CD8-positive, alpha-beta memory T cell (primary cell): ENCODE measurements around the gene ZSCAN29. TPM values are rescaled to one million over a fixed set of nuclear protein-coding genes. Genes with fewer than 3 reads are reported as not detected.

ENCODE experiments used
- CTCF ChIA-PET: fragments of 350-600 bp; sonication (Branson Sonifier 250); formaldehyde crosslinking; loops from one replicate; lab custom pipeline; 2021; ENCODE audit warnings: antibody characterized with exemption; lab: Charles Lee
- POLR2A ChIA-PET: fragments of 350-600 bp; sonication (Branson Sonifier 250); formaldehyde crosslinking; loops from one replicate; lab custom pipeline; 2021; ENCODE audit warnings: antibody characterized with exemption; lab: Charles Lee
- DNase-seq, 5 donors: peaks; one replicate each; pipeline versions ENCODE4 v3.0.0 to v3.0.0-alpha.2; 2020 to 2022; ENCODE audit warnings: mixed read lengths in 1 of 5
- H3K27ac ChIP-seq: one replicate; pipeline ENCODE4 v1.7.0; 2013; ENCODE audit warnings: low read depth, mild to moderate bottlenecking, low read length, moderate library complexity
- H3K27me3 ChIP-seq: 2 replicates; pipeline ENCODE4 v1.7.0; 2013; ENCODE audit warnings: low read length, mild to moderate bottlenecking; ENCODE audit not compliant: insufficient read depth, poor library complexity, severe bottlenecking
- H3K36me3 ChIP-seq: 2 replicates; pipeline ENCODE4 v1.7.0; 2013; ENCODE audit warnings: mild to moderate bottlenecking, low read length, moderate library complexity; ENCODE audit not compliant: insufficient read depth
- H3K4me1 ChIP-seq: 2 replicates; pipeline ENCODE4 v1.7.0; 2013; ENCODE audit warnings: mild to moderate bottlenecking, low read length, moderate library complexity; ENCODE audit not compliant: insufficient read depth
- H3K4me3 ChIP-seq: 2 replicates; pipeline ENCODE4 v1.7.0; 2013; ENCODE audit warnings: mild to moderate bottlenecking, low read length
- H3K9me3 ChIP-seq: 2 replicates; pipeline ENCODE4 v1.7.0; 2013; ENCODE audit warnings: mild to moderate bottlenecking, low read length
- H3K27ac Mint-ChIP-seq, 8 donors: one replicate each; pipeline ENCODE4 v1.8.0; 2020 to 2021; ENCODE audit warnings: mixed read lengths in 8 of 8, mild to moderate bottlenecking in 6 of 8, inconsistent platforms in 3 of 8, moderate library complexity in 3 of 8
- H3K27me3 Mint-ChIP-seq, 2 donors: one replicate each; pipeline ENCODE4 v1.8.0; 2020 to 2021; ENCODE audit warnings: mixed read lengths in 2 of 2, mild to moderate bottlenecking in 1 of 2, moderate library complexity in 1 of 2
- H3K36me3 Mint-ChIP-seq, 3 donors: one replicate each; pipeline ENCODE4 v1.8.0; 2020 to 2021; ENCODE audit warnings: mixed read lengths in 3 of 3, inconsistent platforms in 1 of 3, mild to moderate bottlenecking in 1 of 3
- H3K4me1 Mint-ChIP-seq, 3 donors: one replicate each; pipeline ENCODE4 v1.8.0; 2020 to 2021; ENCODE audit warnings: mixed read lengths in 3 of 3, inconsistent platforms in 1 of 3, mild to moderate bottlenecking in 1 of 3
- H3K4me3 Mint-ChIP-seq, 7 donors: one replicate each; pipeline ENCODE4 v1.8.0; 2020 to 2021; ENCODE audit warnings: mixed read lengths in 7 of 7, mild to moderate bottlenecking in 6 of 7, moderate library complexity in 4 of 7, inconsistent platforms in 2 of 7
- H3K9me3 Mint-ChIP-seq, 5 donors: one replicate each; pipeline ENCODE4 v1.8.0; 2020 to 2022; ENCODE audit warnings: mixed read lengths in 5 of 5, mild to moderate bottlenecking in 3 of 5, moderate library complexity in 2 of 5, inconsistent platforms in 1 of 5
- polyA plus RNA-seq: library from polyadenylated mRNA; unstranded; fragments of 300-500 nt; fragmentation: Illumina TruSeq; gene quantifications from one replicate; pipeline ENCODE4 v1.2.3, GENCODE V29; 2021
- total RNA-seq, 2 experiments: library from RNA; stranded (reverse); gene quantifications; one replicate each; pipeline ENCODE4 v1.2.3, GENCODE V29; 2021

The ZSCAN29 gene
- 10 to 100 TPM; 25.3 to 26.6 TPM for total RNA-seq
- 7.5 TPM for polyA plus RNA-seq

- H3K4me3 ChIP-seq, result peak within 1 kb of the TSS; percentile 80
- peak; percentile 66 to 84 (median 72) for DNase-seq
- no peaks in the 10 kb centered on the region for H3K9me3 ChIP-seq
- Mint-ChIP-seq H3K4me3 (peak within 1 kb of the TSS; percentile 90 to 96 (median 92)), H3K4me1 (peaks cover 60 to 67% (median 65%) of the 10 kb centered on the region in 3 donors), H3K27me3 (no peaks in the 10 kb centered on the region), H3K9me3 (peaks cover 19 to 30% (median 26%) of the 10 kb centered on the region in 5 donors), H3K27ac (peak within 1 kb of the TSS; percentile 72 to 98 (median 90)), H3K36me3 (peaks cover 22 to 44% (median 33%) of the 10 kb centered on the region in 3 donors)
- H3K27ac ChIP-seq, result peak within 1 kb of the TSS; percentile 77
- H3K4me1 ChIP-seq, result peaks cover 27% of the 10 kb centered on the region
- H3K27me3 ChIP-seq, result no peaks in the 10 kb centered on the region
- H3K36me3 ChIP-seq, result peaks cover under 1% of the 10 kb centered on the region
- POLR2A ChIA-PET, result interaction anchor here (0.5 to 1.2 kb wide), 3 partner anchors 41 to 1178 kb away, joined by 3 to 5 read pairs (median 3); partner anchors contain the start of genes HYPK, LCMT2 and SERINC4
- CTCF ChIA-PET, result interaction anchor here (1.2 to 1.5 kb wide), 5 partner anchors 9 to 143 kb away, joined by 4 to 7 read pairs (median 4); no protein-coding TSS in a partner anchor
These were observed at the start of gene ZSCAN29, which contains the start of gene TUBGCP4 for GRCh38 chr15:43370975-43371974. Gene ZSCAN29 (minus strand): TSS chr15:43371043. CDS start chr15:43369913, 1,130 bp downstream. Gene TUBGCP4 (plus strand): TSS chr15:43371101. CDS start chr15:43371355, 254 bp downstream.

GRCh38 chr15:43420435-43420834, 49.6 kb upstream of the ZSCAN29 start:
- Histone ChIP-seq H3K4me1 (no peaks in the 10 kb centered on the region), H3K27me3 (no peaks in the 10 kb centered on the region), H3K9me3 (no peaks in the 10 kb centered on the region), H3K27ac (no peak overlapping the region), H3K4me3 (no peak overlapping the region), H3K36me3 (peaks cover 20% of the 10 kb centered on the region)
- Mint-ChIP-seq H3K4me1 (peaks cover 2 to 13% (median 10%) of the 10 kb centered on the region in 3 donors), H3K27me3 (no peaks in the 10 kb centered on the region), H3K27ac (peak overlapping the region in 1 of 8 donors; percentile 56), H3K4me3 (no peak overlapping the region), H3K9me3 (no peaks in the 10 kb centered on the region), H3K36me3 (peaks cover 5 to 84% (median 20%) of the 10 kb centered on the region in 3 donors)
- no peak for DNase-seq
- POLR2A ChIA-PET, result no interaction called here
- CTCF ChIA-PET, result no interaction called here

GRCh38 chr15:43414196-43414595, 43.4 kb upstream of the ZSCAN29 start:
- H3K4me1 Mint-ChIP-seq, result no peaks in the 10 kb centered on the region
- H3K9me3 Mint-ChIP-seq, result no peaks in the 10 kb centered on the region
- no peak overlapping the region for H3K4me3 Mint-ChIP-seq
- H3K9me3 ChIP-seq, result no peaks in the 10 kb centered on the region
- H3K27ac ChIP-seq, result no peak overlapping the region
- no peaks in the 10 kb centered on the region for H3K27me3 Mint-ChIP-seq
- peaks cover 5 to 84% (median 21%) of the 10 kb centered on the region in 3 donors for H3K36me3 Mint-ChIP-seq
- no peaks in the 10 kb centered on the region for H3K27me3 ChIP-seq
- CTCF ChIA-PET, result no interaction called here
- POLR2A ChIA-PET, result no interaction called here
- H3K27ac Mint-ChIP-seq, result peak overlapping the region in 1 of 8 donors; percentile 51
- peaks cover 34% of the 10 kb centered on the region for H3K36me3 ChIP-seq
- H3K4me1 ChIP-seq, result no peaks in the 10 kb centered on the region
- H3K4me3 ChIP-seq, result no peak overlapping the region
- no peak for DNase-seq

GRCh38 chr15:43412096-43412495, 41.3 kb upstream of the ZSCAN29 start:
- peaks cover 0 to 93% (median 25%) of the 10 kb centered on the region in 3 donors for H3K36me3 Mint-ChIP-seq
- CTCF ChIA-PET, result interaction anchor here (1.5 kb wide), 1 partner anchor 9 kb away, joined by 3 read pairs; no protein-coding TSS in a partner anchor

GRCh38 chr15:43410572-43411214, 39.9 kb upstream of the ZSCAN29 start:
- CTCF ChIA-PET, result interaction anchor here (1.5 kb wide), 1 partner anchor 8 kb away, joined by 3 read pairs; no protein-coding TSS in a partner anchor
- POLR2A ChIA-PET, result no interaction called here
- H3K36me3 Mint-ChIP-seq, result peaks cover 0 to 91% (median 24%) of the 10 kb centered on the region in 3 donors

More at GRCh38 chr15:43412096-43412495, 41.3 kb upstream of the ZSCAN29 start:
- POLR2A ChIA-PET, result no interaction called here
- Mint-ChIP-seq H3K27me3 (no peaks in the 10 kb centered on the region), H3K4me3 (no peak overlapping the region), H3K4me1 (no peaks in the 10 kb centered on the region), H3K27ac (peak overlapping the region in 6 of 8 donors; percentile 18 to 84 (median 41)), H3K9me3 (no peaks in the 10 kb centered on the region)
- peaks cover 45% of the 10 kb centered on the region for H3K36me3 ChIP-seq
- DNase-seq, result no peak
- H3K27me3 ChIP-seq, result no peaks in the 10 kb centered on the region
- H3K4me3 ChIP-seq, result no peak overlapping the region
- no peaks in the 10 kb centered on the region for H3K4me1 ChIP-seq
- no peak overlapping the region for H3K27ac ChIP-seq
- no peaks in the 10 kb centered on the region for H3K9me3 ChIP-seq

GRCh38 chr15:43408789-43409188, 37.9 kb upstream of the ZSCAN29 start:
- Mint-ChIP-seq H3K27ac (peak overlapping the region in 3 of 8 donors; percentile 1 to 65 (median 44)), H3K9me3 (no peaks in the 10 kb centered on the region), H3K36me3 (peaks cover 0 to 92% (median 20%) of the 10 kb centered on the region in 3 donors), H3K4me3 (no peak overlapping the region), H3K27me3 (no peaks in the 10 kb centered on the region), H3K4me1 (peaks cover 0 to 5% (median 0%) of the 10 kb centered on the region in 3 donors)
- no peak for DNase-seq
- Histone ChIP-seq H3K27ac (no peak overlapping the region), H3K4me1 (no peaks in the 10 kb centered on the region), H3K27me3 (no peaks in the 10 kb centered on the region), H3K36me3 (peaks cover 40% of the 10 kb centered on the region), H3K9me3 (no peaks in the 10 kb centered on the region), H3K4me3 (no peak overlapping the region)
- CTCF ChIA-PET, result no interaction called here
- POLR2A ChIA-PET, result no interaction called here

More at GRCh38 chr15:43410572-43411214, 39.9 kb upstream of the ZSCAN29 start:
- no peak for DNase-seq
- no peak overlapping the region for H3K4me3 Mint-ChIP-seq
- Histone ChIP-seq H3K36me3 (peaks cover 32% of the 10 kb centered on the region), H3K4me3 (no peak overlapping the region), H3K27me3 (no peaks in the 10 kb centered on the region), H3K4me1 (no peaks in the 10 kb centered on the region), H3K9me3 (no peaks in the 10 kb centered on the region), H3K27ac (no peak overlapping the region)
- H3K27ac Mint-ChIP-seq, result peak overlapping the region in 2 of 8 donors; percentile 9 to 19
- H3K4me1 Mint-ChIP-seq, result no peaks in the 10 kb centered on the region
- H3K9me3 Mint-ChIP-seq, result no peaks in the 10 kb centered on the region
- H3K27me3 Mint-ChIP-seq, result no peaks in the 10 kb centered on the region

- peak overlapping the region in 2 of 8 donors; percentile 43 to 49 for H3K27ac Mint-ChIP-seq
These were observed 36.0 kb upstream of the ZSCAN29 start for GRCh38 chr15:43406808-43407207.

More at GRCh38 chr15:43406808-43407207, 36.0 kb upstream of the ZSCAN29 start:
- no peak overlapping the region for H3K4me3 Mint-ChIP-seq
- Histone ChIP-seq H3K27me3 (no peaks in the 10 kb centered on the region), H3K36me3 (peaks cover 42% of the 10 kb centered on the region), H3K9me3 (no peaks in the 10 kb centered on the region), H3K27ac (no peak overlapping the region), H3K4me1 (no peaks in the 10 kb centered on the region), H3K4me3 (no peak overlapping the region)
- CTCF ChIA-PET, result interaction anchor here (1.8 kb wide), 1 partner anchor 107 kb away, joined by 5 read pairs; no protein-coding TSS in a partner anchor
- no peak for DNase-seq
- H3K27me3 Mint-ChIP-seq, result no peaks in the 10 kb centered on the region
- H3K9me3 Mint-ChIP-seq, result no peaks in the 10 kb centered on the region
- POLR2A ChIA-PET, result no interaction called here
- peaks cover 0 to 90% (median 21%) of the 10 kb centered on the region in 3 donors for H3K36me3 Mint-ChIP-seq
- peaks cover 0 to 7% (median 0%) of the 10 kb centered on the region in 3 donors for H3K4me1 Mint-ChIP-seq
